Measurements from ENCODE around the gene AP3S1. TPM values are rescaled to one million over a fixed set of nuclear protein-coding genes. Genes with fewer than 3 reads are reported as not detected.
"Not testable (repeated sequence)": the region's sequence is repeated elsewhere in the genome, so short reads cannot be mapped to it uniquely, and the experiment has no call there.

The AP3S1 gene
- total and polyA plus RNA-seq, 9 donors: 49.6 to 176 (median 87.2) TPM

DNA sequence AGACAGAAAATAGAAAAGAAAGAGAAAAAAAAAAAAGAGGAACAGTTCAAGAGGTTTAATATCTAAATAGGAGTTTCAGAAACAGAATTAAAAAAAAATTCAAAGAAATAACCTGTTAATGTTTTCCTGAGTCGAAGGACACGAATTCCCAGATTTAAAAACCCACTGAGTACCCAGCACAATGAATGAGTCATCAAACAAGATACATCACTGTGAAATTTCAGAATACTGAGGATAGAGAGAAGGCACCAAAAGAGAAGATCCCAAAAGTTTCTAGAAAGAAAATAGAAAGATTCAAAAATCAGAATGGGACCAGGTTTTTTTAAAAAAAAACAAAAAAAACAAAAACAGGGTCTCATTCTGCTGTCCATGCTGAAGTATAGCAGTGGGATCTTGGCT is 34.1 kb upstream of the AP3S1 start:
- no peak for DNase-seq
- H3K9me3 ChIP-seq: no peaks in the 10 kb centered on the region
- H3K36me3 ChIP-seq: no peaks in the 10 kb centered on the region
- H3K4me3 ChIP-seq: no peak overlapping the region
- H3K27ac ChIP-seq: no peak overlapping the region
- WGBS, 3 donors: 84 to 93% (median 85%) methylated on average over 2 of the region's 2 CpGs
- intact Hi-C loops (cut with DNase I): no loop called here
- H3K4me1 ChIP-seq (ENCODE audit: insufficient read depth): no peaks in the 10 kb centered on the region
- H3K27me3 ChIP-seq: no peaks in the 10 kb centered on the region
- TF ChIP-seq EP300 (IDR thresholded peaks at IDR 0.05) (no peak), POLR2A (IDR thresholded peaks at IDR 0.05) (no peak)
- TF ChIP-seq, protein P1, sequence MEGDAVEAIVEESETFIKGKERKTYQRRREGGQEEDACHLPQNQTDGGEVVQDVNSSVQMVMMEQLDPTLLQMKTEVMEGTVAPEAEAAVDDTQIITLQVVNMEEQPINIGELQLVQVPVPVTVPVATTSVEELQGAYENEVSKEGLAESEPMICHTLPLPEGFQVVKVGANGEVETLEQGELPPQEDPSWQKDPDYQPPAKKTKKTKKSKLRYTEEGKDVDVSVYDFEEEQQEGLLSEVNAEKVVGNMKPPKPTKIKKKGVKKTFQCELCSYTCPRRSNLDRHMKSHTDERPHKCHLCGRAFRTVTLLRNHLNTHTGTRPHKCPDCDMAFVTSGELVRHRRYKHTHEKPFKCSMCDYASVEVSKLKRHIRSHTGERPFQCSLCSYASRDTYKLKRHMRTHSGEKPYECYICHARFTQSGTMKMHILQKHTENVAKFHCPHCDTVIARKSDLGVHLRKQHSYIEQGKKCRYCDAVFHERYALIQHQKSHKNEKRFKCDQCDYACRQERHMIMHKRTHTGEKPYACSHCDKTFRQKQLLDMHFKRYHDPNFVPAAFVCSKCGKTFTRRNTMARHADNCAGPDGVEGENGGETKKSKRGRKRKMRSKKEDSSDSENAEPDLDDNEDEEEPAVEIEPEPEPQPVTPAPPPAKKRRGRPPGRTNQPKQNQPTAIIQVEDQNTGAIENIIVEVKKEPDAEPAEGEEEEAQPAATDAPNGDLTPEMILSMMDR (IDR thresholded peaks at IDR 0.05): no peak

DNA sequence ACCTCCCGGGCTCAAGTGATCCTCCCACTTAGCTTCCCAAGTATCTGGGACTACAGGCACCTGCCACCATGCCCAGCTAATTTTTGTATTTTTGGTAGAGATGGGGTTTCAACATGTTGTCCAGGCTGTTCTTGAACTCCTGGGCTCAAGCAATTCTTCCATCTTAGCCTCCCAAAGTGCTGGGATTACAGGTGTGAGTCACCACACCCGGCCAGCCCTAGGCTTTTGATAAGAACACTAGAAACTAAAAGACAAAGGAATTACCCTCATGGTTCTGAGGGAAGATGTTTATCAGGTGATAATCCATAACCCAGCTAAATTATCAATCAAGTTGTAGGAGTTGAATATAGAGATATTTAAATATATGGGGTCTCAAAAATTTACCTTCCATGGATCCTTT is 33.7 kb upstream of the AP3S1 start:
- DNase-seq; H3K36me3 ChIP-seq; intact Hi-C loops (cut with DNase I); H3K4me3 ChIP-seq; H3K9me3 ChIP-seq; H3K27ac ChIP-seq; H3K27me3 ChIP-seq; H3K4me1 ChIP-seq (ENCODE audit: insufficient read depth): not testable (repeated sequence)
- 83 to 93% (median 88%) methylated on average over 2 of the region's 2 CpGs for WGBS, 3 donors

DNA sequence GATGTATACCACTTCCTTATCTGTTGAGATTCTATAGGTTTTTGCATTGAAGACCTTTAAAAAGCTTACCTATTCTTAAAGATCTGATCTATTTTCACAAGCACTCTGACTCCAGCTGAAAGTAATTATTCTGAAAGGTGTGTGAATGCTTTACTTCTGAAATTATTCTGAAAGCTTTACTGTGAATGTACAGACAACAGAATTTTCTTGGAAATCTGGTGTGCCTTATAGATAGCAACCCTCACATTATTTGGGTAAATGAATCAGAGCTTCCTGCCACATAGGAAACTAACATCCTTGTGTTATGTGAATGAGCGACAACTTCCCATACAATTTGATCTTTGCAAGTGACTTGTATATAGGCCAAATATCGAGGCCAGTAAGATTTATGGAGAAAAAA is 31.8 kb upstream of the AP3S1 start:
- Histone ChIP-seq H3K4me1 (ENCODE audit: insufficient read depth) (peaks cover 3% of the 10 kb centered on the region), H3K27ac (no peak overlapping the region), H3K9me3 (no peaks in the 10 kb centered on the region), H3K4me3 (no peak overlapping the region), H3K36me3 (no peaks in the 10 kb centered on the region), H3K27me3 (no peaks in the 10 kb centered on the region)
- TF ChIP-seq, protein P1 (IDR thresholded peaks at IDR 0.05): no peak
- TF ChIP-seq EP300 (IDR thresholded peaks at IDR 0.05) (no peak), POLR2A (IDR thresholded peaks at IDR 0.05) (no peak)
- intact Hi-C loops (cut with DNase I): no loop called here
- 52 to 64% (median 58%) methylated on average over 2 of the region's 2 CpGs for WGBS, 3 donors
- no peak for DNase-seq

DNA sequence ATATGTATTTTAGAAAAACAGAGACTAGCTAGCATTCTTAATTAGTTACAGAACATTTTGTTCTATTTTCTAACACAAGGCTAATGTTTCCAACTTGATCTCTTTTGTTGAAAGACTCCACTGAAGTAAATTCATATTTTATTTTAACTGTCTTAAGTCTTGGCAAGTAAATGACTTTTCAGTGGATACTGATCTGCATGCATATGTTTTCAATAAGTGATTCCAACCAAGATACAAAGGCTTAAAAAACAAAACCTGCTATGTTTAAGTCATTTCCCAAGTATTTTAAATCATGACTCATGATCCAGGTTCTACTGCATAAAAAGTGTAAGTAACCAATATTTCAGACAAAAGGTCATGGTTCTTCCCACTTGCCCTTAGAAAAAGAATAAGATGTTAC is 31.0 kb upstream of the AP3S1 start:
- H3K36me3 ChIP-seq: no peaks in the 10 kb centered on the region
- no peaks in the 10 kb centered on the region for H3K27me3 ChIP-seq
- intact Hi-C loops (cut with DNase I): no loop called here
- no peak overlapping the region for H3K4me3 ChIP-seq
- no peak overlapping the region for H3K27ac ChIP-seq
- TF ChIP-seq POLR2A (IDR thresholded peaks at IDR 0.05) (no peak), EP300 (IDR thresholded peaks at IDR 0.05) (no peak)
- TF ChIP-seq, protein P1 (IDR thresholded peaks at IDR 0.05): no peak
- H3K4me1 ChIP-seq (ENCODE audit: insufficient read depth): peaks cover 4% of the 10 kb centered on the region
- no peaks in the 10 kb centered on the region for H3K9me3 ChIP-seq
- no peak for DNase-seq

DNA sequence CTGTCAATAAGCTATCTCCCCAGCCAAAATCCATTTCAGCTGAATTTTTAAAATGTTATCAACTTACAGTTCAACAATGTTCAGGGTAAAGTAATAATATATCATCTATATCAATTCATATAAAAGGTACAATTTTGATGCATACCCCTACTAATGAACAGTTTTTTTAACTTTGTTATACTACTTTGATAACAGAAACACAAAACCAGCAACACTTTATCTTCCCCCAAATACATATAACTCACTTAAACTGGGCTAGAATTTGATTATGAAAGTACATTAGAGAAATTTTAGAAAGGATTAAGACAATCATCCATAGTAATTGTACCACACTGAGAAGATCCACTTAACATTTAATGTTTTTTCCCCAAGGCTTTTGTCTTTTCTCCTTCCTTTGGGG is 30.3 kb upstream of the AP3S1 start:
- no peaks in the 10 kb centered on the region for H3K36me3 ChIP-seq
- H3K9me3 ChIP-seq: no peaks in the 10 kb centered on the region
- DNase-seq: no peak
- H3K4me3 ChIP-seq: no peak overlapping the region
- peaks cover 4% of the 10 kb centered on the region for H3K4me1 ChIP-seq (ENCODE audit: insufficient read depth)
- no peak for TF ChIP-seq EP300 (IDR thresholded peaks at IDR 0.05)
- intact Hi-C loops (cut with DNase I): no loop called here
- H3K27me3 ChIP-seq: no peaks in the 10 kb centered on the region
- no peak overlapping the region for H3K27ac ChIP-seq

DNA sequence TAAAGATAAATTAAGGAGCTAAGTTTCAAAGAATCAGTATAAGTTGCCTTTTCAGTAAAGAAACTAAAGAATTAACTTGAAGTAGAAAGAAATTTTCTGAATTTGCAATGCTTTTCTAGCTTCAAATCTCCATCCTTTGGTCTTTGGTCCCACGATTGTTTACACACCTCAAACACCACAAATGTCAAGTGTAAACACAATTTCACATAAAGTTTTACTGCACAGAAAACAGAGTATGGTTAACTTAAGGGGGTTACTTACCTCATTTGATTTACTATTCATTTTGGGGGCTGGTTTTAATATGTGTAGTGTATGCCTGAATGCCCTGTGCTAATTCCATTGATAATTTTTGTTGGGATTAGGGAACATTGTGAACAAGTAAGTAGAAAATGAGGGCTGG is 29.4 kb upstream of the AP3S1 start:
- TF ChIP-seq, protein P1 (IDR thresholded peaks at IDR 0.05): no peak
- TF ChIP-seq POLR2A (IDR thresholded peaks at IDR 0.05) (no peak), EP300 (IDR thresholded peaks at IDR 0.05) (no peak)
- peaks cover 4% of the 10 kb centered on the region for H3K4me1 ChIP-seq (ENCODE audit: insufficient read depth)
- no peak for DNase-seq
- no peak overlapping the region for H3K27ac ChIP-seq
- H3K4me3 ChIP-seq: no peak overlapping the region
- intact Hi-C loops (cut with DNase I): no loop called here
- 88 to 95% (median 94%) methylated on average over 1 of the region's 1 CpG for WGBS, 3 donors
- H3K27me3 ChIP-seq: no peaks in the 10 kb centered on the region
- H3K9me3 ChIP-seq: no peaks in the 10 kb centered on the region
- H3K36me3 ChIP-seq: no peaks in the 10 kb centered on the region

All from ovary (tissue), 9 donors.